CD4-positive, alpha-beta T cell treated with Interleukin-4 for 4 hours (primary cell): ENCODE data around the gene SMPDL3A.
A peak's percentile ranks its signal among the peaks of the same experiment; 100 is the strongest.

ENCODE experiments used
- DNase-seq: peaks from one replicate; pipeline ENCODE4 v3.0.0-alpha.2; 2020

Gene SMPDL3A

GRCh38 chr6:122778985-122779661 lies 9.9 kb upstream of the SMPDL3A start:
- DNase-seq: no peak

- no peak for DNase-seq
Measured at GRCh38 chr6:122779667-122780066, 9.4 kb upstream of the SMPDL3A start, which contains the start of gene FABP7. FABP7 (plus strand) TSS chr6:122779716; CDS start chr6:122779795, 79 bp downstream.

DNA sequence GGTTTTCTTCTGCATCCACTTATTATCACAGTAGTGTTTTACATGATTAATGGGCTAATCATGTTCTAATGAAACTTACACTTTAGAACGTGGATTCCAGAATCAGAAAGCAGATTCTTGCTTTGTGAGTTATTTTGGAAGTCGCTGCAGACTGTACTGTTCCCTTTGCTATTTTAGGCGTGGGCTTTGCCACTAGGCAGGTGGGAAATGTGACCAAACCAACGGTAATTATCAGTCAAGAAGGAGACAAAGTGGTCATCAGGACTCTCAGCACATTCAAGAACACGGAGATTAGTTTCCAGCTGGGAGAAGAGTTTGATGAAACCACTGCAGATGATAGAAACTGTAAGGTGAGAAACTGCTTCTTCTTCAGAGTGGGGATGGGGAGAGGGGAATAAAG lies 8.9 kb upstream of the SMPDL3A start:
- no peak for DNase-seq

GRCh38 chr6:122781716-122782115 lies 7.3 kb upstream of the SMPDL3A start:
- DNase-seq: no peak

- no peak for DNase-seq
Measured at GRCh38 chr6:122783401-122783800, 5.7 kb upstream of the SMPDL3A start.

DNA sequence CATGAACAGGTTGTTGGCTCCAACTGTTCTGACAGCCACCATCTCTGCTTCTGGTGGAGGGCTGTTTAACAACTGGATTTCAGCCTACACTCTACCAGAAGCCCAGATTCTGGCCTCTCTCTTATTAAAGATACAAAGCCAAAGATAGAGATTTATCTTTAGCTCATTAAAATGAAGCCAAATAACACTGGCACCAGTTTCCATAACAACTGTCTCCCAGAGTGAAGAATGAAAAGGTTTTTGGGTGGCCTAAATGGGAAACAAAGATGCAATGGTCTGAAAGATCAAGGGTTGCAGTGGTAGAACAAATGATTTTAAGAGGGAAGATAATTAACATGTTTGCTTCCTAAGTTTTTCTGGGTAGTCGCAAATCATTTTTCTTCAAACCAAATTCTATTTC lies 3.2 kb upstream of the SMPDL3A start:
- no peak for DNase-seq

- no peak for DNase-seq
Measured at GRCh38 chr6:122787721-122788120, 1.3 kb upstream of the SMPDL3A start.

DNA sequence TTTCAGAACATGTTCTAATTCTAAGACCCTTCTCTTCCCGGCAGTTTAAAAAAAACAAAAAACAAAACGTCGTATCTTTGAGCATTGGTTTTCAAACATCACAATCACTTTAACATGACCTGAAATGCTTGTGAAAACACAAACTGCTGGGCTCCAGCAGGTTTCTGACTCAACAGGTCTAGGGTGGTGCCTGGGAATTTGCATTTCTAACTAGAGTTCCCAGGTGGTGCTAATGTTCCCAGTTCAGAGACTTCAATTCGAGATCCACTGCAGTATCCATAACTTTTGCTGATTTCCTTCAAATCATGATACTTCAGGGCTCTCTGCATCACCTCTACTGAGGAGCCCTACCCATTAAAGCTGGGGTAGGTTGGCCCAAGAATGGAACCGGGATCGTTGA lies 850 bp upstream of the SMPDL3A start:
- DNase-seq: no peak

DNA sequence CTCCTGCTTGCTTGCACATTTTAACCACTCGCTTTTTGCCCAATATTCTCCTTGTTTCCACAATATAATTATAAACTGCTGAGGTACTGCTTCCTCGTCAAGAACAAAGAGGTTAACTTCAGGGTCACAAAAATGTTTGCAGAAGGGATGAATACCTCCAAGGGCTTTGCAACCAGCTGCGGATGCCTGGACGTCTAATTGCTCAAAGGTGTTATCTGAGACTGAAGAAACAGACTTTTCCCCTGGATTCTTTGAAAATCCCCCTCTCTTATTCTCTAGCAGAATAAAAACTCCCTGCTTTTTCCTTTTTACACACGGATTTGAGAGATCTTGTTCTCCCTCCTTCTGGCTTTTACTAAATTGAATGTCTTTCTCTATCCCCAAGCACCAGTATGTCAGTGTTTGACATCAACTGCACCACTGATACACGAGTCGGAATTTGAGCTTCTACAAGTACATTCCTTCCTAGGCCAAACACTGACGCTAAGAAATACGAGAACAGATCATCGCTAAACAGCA lies 336 bp upstream of the SMPDL3A start:
- no peak for DNase-seq

DNA sequence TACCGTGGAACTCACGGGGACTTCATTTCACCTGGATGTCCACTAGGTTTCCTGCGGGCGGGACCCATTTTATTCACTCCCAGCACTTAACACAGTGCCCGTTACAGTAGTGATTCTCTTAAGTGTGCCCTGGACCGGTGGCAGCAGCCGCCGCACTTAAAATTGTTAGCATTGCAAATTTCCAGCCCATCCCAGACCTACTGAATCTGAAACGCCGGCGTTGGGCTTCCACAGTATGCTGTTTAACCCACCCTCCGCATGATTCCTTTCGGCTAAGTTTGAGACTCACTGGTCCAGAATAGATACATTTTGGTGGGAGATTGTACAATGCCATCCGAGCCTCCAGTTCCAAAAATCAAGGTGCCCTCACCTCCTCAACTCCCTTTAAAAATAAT lies 967 bp downstream of the SMPDL3A start:
- DNase-seq: no peak

GRCh38 chr6:122790423-122791309 lies 1.6 kb downstream of the SMPDL3A start:
- peak; percentile 0 for DNase-seq

DNA sequence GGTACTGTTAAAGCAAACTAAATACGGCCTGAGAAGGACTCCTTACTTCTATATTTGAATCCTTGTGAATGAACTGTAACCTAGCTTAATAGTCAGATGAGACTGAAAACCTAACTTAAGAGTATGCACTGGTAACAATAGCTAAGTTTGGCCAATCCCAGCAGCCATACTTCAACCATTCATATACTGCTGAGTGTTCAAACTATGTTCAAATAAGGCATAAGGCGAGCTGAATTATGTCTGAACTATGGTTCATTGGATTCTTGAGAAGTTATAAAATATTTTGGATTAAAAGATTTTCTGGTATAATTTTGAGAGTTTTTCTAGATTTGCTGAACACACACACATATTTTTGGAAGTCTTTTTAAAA lies 2.2 kb downstream of the SMPDL3A start:
- no peak for DNase-seq

- DNase-seq: no peak
Measured at GRCh38 chr6:122792766-122793165, 3.7 kb downstream of the SMPDL3A start.

DNA sequence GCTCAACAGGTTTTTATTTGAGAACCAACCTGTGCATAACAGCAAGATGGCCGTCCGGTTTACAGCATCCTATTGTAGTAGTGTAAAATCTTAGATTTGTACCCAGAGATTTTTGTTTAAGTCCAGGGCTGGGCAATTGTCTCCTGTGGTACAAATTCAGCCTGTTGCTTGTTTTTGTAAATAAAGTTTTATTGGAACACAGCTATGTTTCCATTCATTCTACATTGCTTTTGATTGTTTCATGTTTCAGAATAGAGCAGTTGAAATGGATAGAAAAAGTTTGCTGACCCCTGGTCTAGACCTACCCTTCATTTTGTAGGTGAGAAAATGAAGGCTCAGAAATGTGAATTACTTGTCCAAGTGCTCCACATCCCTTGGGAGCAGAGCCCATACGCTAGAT lies 8.5 kb downstream of the SMPDL3A start:
- DNase-seq: no peak

DNA sequence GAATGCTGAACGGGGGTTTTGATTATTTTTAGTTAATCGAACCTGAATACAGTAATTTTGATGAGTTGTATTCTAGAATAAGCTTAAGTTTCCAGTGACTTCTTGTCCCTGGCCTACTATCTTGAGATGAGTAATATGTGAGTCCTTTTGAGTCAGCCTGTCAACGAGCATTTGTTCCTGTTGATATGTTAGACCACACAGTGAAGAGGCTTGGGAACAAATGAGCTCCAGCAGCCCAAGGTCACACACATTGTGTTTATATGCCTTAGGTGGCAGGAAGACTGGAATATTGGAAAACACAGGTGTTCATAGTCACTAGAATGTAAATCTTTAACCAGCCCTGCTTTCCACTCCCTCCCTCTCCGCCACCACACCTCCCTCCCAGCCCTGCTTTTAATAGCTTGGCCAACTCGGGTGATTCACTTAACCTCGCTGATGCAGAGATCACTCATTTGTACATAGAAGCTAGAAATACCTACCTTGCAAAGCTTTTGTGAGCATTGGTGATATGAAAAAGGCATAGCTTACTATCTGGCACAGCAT lies 9.1 kb downstream of the SMPDL3A start:
- DNase-seq: no peak

GRCh38 chr6:122799140-122799745 lies 10.2 kb downstream of the SMPDL3A start:
- DNase-seq: no peak

GRCh38 chr6:122799916-122800686 lies 11.0 kb downstream of the SMPDL3A start:
- no peak for DNase-seq

- DNase-seq: no peak
Measured at GRCh38 chr6:122800906-122801305, 11.8 kb downstream of the SMPDL3A start.

DNA sequence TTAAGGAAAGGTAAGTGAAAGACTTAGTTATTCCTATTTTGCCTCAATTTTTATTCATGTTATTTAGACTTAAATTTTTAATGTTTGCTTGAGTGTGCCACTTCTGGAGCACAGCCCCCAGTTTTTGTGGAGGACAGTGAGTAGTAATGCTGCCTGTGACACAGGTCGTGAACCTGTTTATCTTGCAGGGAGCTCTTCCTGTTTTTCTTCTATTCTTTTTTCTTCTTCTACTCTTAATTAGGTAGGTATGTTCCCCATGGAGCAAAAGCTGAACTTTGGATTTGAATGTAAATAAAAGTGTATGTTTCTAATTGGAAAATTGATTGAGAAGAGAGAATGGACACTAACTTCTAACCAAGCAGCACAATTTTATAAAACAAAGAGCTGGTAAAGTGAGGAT lies 12.3 kb downstream of the SMPDL3A start:
- DNase-seq: no peak

DNA sequence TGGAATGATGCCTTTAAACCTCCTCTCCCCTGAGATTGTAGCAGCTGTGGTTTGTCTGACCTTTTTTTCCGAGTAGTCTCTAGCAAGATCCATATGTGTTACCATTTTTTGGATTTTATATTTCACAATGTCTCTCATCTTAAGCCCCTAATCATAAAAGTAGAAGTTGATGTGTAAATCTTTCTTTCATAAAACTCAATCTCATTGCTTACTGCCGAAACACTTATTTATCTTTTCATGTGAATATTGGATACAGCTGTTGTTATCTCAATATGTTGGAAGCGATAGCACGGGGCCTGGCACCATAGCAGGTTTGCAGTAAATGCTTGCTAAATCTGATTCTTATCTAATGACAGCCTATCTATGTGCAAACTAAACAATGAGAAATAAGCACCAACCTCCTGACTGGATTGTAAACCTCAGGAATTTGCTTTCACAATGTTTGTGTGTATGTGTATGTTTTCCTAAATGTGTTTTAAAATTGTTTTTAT lies 14.2 kb downstream of the SMPDL3A start:
- no peak for DNase-seq

DNA sequence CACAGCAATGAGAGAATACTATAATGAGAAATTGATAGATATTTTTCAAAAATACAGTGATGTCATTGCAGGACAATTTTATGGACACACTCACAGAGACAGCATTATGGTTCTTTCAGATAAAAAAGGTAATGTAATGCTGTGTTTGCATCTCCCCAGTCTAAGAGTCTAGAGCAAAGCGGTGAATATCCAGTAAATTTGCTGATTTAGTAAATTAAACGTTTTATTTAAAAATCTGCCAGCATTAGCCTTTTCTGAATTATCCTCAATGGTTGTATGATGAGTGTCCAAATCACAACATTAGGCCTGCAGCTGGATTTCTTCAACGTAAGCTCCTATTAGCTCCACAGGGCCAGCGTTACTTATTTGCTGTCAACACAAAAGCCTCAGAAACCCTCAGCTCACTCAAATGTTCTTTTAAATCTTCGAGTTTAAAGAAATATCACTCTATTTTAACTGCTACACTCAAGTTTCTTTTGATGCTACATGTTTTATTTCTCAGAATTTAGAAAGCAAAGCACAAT lies 16.0 kb downstream of the SMPDL3A start:
- no peak for DNase-seq

- DNase-seq: no peak
Measured at GRCh38 chr6:122806291-122806690, 17.2 kb downstream of the SMPDL3A start.
